GM18907 (cell line): Measurements from ENCODE around the gene RBCK1.
"Not testable (repeated sequence)": the region's sequence is repeated elsewhere in the genome, so short reads cannot be mapped to it uniquely, and the experiment has no call there.

Experiments used
- ATAC-seq: cut with Tn5 transposase; IDR thresholded peaks from one replicate; pipeline ENCODE4 v1.9.1; 2021; ENCODE audit warnings: mild to moderate bottlenecking, moderate library complexity; ENCODE audit not compliant: unreplicated experiment

The RBCK1 gene

DNA sequence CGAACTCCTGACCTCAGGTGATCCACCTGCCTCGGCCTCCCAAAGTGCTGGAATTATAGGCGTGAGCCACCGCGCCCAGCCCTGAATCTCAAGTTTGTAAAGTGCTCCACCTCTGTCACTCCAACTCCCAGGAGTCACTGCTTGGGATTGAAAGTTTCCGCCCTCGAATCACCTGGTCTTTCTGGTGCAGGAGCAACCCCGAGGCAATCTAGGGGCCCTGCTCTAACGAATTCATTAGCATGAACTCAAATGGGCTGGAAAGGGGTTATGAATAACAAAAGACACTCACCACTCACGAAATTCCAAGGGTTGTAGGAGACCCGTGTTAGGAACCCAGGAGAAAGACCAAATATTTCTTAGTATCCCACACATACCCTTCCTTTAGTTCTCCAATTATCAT is 26.1 kb downstream of the RBCK1 start:
- no peak for ATAC-seq

DNA sequence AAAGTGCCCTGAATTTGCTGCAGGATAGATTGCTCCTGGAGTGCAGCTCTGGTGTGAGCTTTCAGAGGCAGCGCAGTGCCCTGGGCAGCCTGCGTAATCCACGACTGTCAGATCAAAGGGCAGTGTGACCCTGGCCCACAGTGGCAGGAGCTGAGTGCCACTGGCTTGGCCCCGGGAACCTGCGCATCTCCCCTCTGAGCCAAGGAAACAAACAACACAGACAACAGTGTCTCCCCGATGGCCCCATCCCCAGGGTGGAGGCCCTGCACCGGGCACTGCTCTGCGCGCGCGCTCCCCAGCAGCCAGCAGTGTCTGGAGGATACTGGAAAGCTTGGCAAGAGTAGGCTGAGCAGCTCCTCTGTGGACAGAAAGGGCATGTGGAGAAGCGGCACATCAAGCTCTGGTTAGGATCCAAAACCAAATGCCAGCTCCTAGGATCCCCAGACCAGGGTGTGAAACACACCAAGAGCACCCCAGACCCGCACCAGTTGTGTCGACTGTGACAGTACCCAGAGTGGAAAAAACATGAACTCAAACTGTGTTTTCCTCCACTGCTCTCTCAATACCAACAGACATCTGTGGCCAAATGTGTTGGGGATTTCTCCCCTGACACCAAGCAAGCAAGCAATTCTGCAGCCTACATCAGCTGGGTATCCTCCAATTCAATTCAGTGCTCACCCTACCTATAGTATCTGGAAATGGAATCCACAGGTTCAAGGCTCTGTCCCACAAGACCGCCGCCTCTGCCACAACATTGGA is 26.7 kb downstream of the RBCK1 start:
- no peak for ATAC-seq

DNA sequence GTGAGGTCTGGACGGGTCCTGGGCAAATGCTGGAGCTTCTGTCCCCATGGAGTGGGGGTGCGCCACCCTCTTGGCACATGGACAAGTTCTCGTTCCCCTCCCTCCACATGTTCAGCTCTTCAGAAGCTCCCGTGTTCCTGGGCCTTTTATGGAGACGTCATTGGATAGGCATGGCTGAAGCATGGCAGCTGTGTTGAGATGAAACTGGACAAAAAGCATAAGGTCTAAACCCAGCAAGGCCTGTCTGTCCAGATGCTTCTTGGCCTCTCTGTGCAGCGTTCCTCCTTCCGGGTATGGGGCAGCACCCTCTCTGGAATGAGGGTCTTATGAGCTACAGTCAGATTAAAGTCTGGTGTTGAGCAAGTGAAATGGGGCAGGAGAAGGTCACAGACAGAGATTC is 27.5 kb downstream of the RBCK1 start:
- ATAC-seq = no peak

DNA sequence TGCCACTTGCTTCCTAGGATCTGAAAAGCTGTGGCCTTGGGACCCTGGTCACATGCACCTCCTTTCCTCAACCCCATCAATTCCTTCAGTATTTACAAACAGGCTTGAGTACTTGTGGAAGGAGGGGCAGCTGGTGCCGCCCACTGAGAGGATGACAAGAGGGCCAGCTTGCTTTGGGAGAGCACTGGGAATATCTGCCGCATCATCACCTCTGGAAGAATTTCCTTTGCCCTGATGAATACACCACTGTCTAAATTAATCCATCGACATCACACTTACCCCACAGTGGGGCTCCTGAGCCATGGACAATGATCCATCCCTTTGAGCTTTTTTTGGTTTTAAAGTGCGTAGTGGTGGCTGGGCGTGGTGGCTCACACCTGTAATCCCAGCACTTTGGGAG is 28.4 kb downstream of the RBCK1 start:
- no peak for ATAC-seq

DNA sequence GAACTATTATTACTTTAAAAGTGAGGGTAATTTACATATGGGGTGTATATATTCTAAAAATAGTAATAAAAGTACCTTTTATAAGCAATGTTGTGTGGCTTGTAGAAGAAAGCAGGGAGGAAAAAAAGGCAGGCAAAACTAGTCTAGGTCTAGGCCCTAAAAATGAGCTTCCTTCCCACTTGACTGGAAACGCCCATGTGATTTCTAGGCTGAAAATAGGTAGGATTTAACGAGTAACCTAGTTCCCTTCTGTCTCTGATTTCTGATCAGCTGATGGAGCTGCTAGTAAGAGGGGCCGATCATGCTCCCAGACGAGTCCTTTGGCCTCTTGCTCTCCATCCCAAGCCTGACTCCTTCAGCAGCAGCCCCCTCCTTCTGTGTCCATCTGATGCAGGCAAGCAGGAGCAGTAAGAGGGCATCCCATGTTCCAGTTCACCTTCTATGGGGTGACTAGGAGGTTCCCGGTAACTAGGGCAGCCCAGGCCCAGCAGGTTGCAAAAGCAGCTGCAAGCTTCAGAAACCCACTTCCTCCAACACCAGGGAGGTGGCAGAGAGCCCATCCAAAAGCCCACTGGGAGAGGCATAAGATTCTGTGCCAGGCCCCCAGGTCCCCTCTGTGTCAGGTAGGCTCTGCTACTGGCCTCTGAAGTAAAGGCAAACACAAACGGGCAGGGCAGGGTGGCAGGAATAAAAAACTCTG is 29.8 kb downstream of the RBCK1 start:
- ATAC-seq = no peak

DNA sequence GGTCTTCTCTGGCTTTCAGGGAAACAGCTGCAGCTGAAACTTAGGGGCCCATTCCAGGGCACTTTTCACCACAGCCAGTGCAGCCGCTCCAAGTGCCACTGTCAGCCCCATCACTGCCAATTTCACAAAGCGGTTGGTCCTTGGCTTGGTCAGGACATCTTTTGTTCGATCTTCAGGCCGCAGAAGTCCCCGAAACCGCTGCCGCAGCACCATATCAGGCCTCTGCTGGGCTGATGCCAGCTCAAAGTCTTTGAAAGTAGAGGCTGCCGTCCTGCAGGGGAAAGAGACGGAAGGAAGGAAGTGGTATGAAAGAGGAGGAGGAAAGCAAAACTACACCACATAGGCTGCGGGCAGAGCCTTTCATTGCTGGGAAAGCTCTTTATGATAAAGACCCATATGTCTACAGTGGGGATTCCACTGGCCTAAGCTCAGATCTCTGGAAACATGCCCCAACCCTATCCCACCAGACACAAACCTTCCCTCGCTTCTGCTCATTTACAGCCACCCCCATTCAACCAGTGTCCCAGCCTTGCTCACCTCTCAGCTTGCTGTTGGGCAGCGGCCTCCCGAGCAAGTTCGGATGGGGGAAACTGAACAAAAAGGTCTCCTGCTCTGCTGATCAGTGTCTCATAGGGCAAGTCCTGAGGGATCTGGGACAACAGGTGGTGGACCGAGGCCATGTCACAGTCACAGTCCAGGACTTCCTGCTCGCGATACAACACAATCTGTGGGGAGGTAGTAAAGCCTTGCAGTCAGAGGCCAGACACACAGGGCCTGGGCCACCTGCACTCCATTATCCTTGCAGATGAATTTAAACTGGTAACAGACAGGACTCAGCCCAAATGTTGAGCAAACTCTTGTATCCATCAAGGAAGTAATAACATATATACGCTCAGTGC is 30.7 kb downstream of the RBCK1 start:
- ATAC-seq = peak; percentile 50

DNA sequence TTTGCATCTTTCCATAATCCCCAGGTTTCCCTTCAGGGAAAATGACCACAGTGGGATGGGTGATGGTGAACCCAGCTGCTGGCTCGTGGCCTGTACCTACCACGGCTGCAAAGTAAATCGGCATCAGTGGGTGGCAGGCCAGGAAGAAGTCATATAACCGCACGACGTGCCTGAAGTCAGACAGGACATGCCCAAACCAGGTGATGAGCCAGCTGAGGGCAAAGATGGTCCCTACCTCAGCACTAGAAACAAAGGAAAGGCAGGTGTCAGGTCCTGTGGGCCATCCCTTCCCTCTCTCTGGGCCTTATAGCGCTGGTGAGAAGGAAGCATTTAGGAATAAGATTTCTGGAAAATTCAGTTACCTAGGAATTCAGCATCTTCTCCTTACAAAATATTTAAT is 32.0 kb downstream of the RBCK1 start:
- ATAC-seq = no peak

DNA sequence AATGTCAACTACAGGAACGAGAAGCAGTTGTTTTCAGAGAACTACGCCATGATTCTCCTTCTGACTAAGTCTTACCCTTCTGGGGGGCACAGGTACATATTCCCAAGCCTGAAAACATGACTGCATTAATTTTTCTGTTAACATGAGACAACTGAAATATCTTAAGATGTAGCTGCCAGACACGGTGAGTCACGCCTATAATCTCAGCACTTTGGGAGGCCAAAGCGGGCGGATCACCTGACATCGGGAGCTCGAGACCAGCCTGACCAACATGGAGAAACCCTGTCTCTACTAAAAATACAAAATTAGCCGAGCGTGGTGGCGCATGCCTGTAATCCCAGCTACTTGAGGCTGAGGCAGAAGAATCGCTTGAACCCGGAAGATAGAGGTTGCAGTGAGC is 32.5 kb downstream of the RBCK1 start:
- ATAC-seq = no peak

DNA sequence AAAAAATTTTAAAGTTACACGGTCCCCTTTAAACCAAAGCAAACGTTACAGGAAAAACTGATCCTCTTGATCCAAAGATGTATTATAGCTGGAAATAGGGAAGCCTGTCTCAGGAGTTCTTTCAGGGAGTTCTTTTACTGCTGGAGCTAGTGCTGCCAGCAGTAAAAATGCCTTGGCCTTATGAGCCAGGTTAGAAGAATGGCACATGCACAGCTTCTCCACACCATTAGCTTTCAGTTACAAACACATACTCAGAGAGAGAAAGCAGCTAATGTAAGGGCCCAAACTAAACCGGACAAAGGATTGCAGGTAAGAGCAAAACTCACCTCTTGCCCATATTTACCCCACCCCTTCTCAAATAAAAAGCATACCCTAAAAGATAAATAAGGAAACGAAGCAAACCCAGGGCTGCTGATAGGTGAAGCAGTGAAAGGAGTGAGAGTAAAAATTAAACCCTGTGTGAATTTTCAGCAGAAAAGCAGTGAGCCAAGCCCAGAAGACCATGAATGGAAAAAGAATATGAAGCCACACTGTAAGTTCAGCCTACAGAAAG is 35.2 kb downstream of the RBCK1 start:
- ATAC-seq = no peak

DNA sequence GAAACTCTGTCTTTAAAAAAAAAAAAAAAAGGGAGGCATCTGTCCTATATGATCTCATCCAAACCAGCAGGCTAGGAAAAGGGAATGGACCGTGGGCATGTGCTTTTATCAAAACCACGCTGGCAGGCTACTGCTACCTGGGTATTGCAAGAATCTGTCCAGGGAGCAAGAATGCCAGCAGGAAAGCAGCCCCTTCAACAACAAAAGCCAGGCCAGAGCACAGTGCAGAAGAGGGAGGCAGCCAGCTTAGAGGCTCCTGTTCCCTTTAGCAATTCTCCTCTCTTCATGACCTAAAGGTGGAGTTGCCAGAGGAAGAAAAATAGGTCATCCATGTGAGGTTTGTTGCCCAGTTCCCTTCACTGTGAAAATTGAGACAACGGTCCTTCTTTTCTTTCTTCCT is 36.0 kb downstream of the RBCK1 start:
- no peak for ATAC-seq

DNA sequence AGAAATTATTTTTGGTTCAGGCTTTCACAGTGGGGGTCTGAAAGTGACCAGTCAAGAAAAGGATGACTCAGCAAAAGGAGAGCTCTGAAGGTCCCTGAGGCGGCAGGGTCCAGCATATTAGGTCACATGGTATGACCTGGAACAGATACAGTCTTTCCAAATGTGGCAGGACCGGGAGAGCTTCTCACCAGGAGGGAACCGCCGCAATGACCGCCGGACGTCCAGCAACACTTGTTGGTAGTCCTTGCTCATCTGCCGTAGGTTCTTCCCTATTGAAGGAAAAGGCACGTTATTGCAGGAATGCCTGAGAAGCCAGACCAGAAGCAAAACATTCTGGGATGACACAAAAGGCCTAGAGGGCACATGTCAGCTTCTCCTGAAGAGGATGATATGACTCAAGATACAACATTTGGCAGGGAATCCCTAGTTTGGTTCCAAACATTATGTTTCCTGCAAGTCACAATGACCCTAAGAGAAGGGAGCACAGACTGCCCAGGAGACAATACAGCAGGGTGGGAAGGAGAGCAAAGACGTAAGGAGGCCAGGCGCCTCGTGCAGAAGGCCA is 36.8 kb downstream of the RBCK1 start:
- no peak for ATAC-seq

DNA sequence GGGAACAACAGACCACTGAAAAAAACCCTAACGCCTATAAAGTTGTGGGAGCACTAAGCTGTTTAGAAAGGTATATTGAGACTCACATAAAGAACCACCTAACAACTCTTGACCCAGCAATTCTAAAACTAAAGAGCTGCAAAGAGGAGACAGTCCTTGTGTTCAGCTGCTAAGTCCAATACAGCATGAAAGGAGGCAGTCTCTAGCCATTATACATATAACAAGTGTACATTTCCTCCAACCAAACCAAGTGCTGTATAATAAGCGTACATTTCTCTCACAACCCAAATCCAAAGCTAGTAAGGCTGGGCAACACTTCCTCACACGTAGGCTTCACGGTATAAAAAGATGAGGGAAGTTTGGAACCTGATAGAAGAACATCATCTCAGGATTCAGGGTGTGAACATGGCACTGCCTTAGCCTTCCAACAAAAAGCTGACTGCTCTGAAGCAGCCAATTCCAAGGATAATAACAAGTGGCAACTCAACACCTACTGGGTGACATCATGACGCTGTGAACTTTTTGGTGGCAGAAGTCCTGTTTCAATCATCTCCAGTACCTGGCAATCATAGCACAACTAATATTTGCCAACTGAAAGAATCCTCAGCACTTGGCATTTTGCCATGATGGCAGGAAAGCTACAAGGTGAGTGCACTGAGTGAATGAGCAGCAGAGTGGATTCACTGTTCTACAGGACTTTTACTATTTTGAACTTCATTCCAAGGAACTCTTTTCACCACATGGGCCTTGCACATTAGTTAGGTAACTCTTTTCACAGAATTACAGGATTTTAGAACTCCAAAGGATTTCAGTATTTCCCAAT is 37.6 kb downstream of the RBCK1 start:
- ATAC-seq = no peak

DNA sequence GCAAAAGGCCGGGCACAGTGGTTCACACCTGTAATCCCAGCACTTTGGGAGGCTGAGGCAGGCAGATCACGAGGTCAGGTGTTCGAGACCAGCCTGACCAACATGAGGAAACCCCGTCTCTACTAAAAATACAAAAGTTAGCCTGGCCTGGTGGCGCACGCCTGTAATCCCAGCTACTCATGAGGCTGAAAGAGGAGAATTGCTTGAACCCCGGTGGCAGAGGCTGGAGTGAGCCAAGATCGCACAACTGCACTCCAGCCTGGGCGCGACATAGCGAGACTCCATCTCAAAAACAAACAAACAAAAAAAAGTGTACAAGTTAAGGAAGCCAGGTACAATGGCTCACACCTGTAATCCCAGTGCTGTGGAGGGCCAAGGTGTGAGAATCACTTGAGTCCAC is 43.9 kb downstream of the RBCK1 start:
- not testable (repeated sequence) for ATAC-seq

DNA sequence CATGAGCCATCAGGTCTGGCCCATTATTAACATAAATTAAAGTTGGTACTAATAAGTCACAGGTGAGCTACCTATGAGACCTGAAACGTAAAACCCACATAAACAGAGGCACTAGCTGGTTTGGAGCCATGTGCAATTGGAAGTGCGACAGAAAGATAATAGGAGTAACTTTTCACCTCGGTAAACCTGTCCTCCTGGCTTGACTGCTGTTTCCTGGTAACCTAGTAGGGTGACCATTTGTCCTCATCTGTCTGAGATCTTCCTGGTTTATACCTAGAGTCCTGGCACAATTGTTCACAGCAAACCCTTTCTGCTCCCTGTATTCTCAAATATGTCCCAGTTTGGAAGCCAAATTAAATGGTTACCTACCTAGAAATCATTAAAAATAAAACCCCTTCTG is 46.9 kb downstream of the RBCK1 start:
- ATAC-seq = no peak

DNA sequence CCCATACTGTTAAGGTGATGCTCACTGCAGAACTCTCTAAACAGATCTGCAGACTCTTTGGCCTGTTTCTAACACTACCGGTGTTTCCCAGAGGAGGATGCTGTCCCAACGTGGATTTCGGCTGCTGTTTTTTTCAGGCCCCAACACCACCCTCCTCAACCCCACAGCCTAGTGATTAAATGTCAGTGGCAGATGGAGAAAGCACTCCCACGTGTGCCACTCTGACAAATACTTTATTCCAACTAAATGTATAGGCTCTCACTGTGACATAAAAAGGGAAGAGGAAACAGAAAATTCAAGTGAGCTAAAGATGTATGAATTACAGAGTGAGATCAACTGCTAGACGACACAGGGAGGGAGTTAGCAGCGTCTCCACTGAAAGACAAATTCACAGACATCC is 50.7 kb downstream of the RBCK1 start:
- ATAC-seq = no peak

DNA sequence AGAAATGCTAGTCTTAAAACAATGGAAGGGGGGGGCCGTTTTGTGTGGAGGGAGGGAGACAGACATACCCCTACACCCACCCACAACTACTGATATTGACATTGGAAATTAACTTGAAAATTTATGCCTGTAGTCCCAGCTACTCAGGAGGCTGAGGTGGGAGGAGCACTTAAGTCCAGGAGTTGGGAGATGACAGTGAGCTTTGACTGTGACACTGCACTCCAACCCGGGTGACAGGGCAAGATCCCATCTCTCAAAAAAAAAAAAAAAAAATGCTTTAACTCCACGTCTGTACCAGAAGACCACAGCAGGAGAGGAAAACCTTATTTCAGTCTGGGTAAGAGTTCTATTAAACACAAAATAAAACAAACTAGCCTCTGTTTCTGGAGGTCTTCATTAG is 52.1 kb downstream of the RBCK1 start:
- no peak for ATAC-seq

DNA sequence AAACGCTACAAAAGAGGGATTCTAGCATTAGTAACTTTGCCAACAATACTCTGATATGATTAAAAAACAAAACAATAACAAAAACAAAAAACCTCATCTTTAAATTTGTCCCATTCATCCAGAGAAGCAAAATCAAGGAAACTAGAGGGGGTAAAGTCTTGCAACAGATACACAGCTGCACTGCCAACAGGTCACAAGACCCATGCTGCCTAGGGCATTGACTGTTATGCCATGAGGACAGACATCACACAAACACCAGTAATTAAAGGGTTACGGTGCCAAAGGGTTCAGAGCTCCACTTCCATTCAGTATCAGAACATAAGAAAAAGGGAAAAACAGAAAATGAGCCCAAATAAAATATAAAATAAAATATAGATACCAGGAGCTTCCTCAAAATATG is 52.6 kb downstream of the RBCK1 start:
- no peak for ATAC-seq

DNA sequence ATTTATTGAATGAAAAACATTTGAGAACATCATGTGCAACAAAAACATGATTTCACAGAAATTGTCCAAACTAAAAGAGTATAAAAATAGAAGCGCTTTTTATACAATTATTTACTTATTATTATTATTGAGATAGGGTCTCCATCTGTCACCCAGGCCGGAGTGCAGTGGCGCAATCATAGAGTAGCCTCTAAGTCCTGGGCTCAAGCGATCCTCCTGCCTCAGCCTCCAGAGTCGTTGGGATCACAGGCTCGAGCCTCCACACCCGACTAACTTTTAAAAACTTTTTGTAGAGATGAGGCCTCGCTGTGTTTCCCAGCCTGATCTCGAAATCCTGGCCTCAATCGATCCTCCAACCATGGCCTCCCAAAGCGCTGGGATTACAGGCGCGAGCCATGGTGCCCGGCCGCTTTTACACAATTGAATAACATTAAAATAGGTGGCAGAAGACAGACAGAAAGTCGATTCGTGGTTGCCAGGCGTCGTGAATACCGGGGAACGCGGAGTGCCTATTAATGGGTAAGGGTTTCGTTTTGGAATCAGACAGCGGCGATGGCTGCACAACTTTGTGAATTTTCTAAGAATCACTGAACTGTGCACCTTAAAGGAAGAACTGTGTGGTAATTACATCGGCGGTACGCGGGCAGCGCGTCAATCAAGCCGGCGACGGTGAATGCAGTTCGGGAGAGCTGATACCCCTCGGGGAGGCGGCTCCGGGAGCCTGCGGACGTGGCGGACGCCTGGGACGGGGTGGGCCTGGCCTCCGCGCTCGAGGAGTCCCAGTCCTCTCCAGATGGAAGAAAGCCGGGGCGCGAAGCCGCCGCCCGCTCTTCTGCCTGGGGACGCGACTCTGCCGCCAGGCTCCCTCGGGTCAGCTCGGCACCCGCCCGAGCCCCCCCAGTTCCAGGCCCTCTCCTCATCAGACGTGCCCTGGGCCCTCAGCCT is 53.4 kb downstream of the RBCK1 start:
- ATAC-seq = peak; percentile 37
